HepG2 (cell line): ENCODE results near the gene MYLK. TPM values are rescaled to one million over a fixed set of nuclear protein-coding genes. Genes with fewer than 3 reads are reported as not detected.

Source experiments
- ATAC-seq: fragments of 200-7000 bp; cut with Tn5 transposase; 3 replicates; pipeline ENCODE4 v1.9.1; 2020; ENCODE audit warnings: mild to moderate bottlenecking, moderate library complexity
- BruUV-seq: library from RNA; stranded (reverse); fragments of 400-500 nt; replicated peaks from 2 replicates; lab custom pipeline; 2021; lab: Mats Ljungman, UMichigan
- CTCF ChIA-PET: fragments of 300-600 bp; formaldehyde crosslinking; extraction: SDS; loops from one replicate; lab custom pipeline; 2021; ENCODE audit warnings: low total read pairs, inconsistent platforms, low intra/inter-chr PET ratio; lab: Yijun Ruan, JAX
- POLR2A ChIA-PET: fragments of 350-600 bp; sonication (Branson Sonifier 250); formaldehyde crosslinking; loops from one replicate; lab custom pipeline; 2020; ENCODE audit warnings: antibody characterized with exemption, inconsistent platforms; lab: Yijun Ruan, JAX
- DNase-seq: peaks from one replicate; pipeline ENCODE4 v3.0.0-alpha.2; 2015; ENCODE audit warnings: low spot score
- FAIRE-seq: peaks from 3 replicates; lab custom pipeline; 2011; peaks lifted over from hg19 to GRCh38; lab: Jason Lieb, UNC
- H2AFZ ChIP-seq: one replicate; pipeline ENCODE4 v1.6.1; 2011; ENCODE audit warnings: low read length, inconsistent platforms
- H3K27ac ChIP-seq: fragments of 300-600 bp; 3 replicates; pipeline ENCODE4 v1.8.0; 2011; ENCODE audit warnings: mixed run types, mild to moderate bottlenecking, mixed read lengths, low read length, inconsistent platforms; ENCODE audit not compliant: insufficient read depth; ENCODE audit errors: extremely low read length
- H3K27me3 ChIP-seq, 2 experiments: fragments of 200-600 bp in 1 of 2; 2 replicates in 1 of 2; 3 replicates in 1 of 2; pipeline versions ENCODE4 v1.6.0 to v1.8.0; 2011; ENCODE audit warnings: low read length in 2 of 2, mild to moderate bottlenecking in 2 of 2, moderate library complexity in 2 of 2, inconsistent platforms in 1 of 2; ENCODE audit not compliant: insufficient read depth in 2 of 2, control insufficient read depth in 1 of 2
- H3K36me3 ChIP-seq, 2 experiments: fragments of 200-600 bp in 1 of 2; replicated peaks in 1 of 2; 2 replicates in 1 of 2; 3 replicates in 1 of 2; pipeline versions ENCODE4 v1.5.1 to v1.8.0; 2011; ENCODE audit warnings: low read length in 2 of 2, inconsistent platforms in 1 of 2; ENCODE audit not compliant: insufficient read depth in 2 of 2, control insufficient read depth in 1 of 2
- H3K4me1 ChIP-seq: 2 replicates; pipeline ENCODE4 v1.5.1; 2012; ENCODE audit warnings: low read length, inconsistent platforms; ENCODE audit not compliant: insufficient read depth
- H3K4me2 ChIP-seq: 2 replicates; pipeline ENCODE4 v1.6.0; 2011; ENCODE audit warnings: low read depth, low read length, inconsistent platforms
- H3K4me3 ChIP-seq, 3 experiments: fragments of 200-600 bp in 1 of 3; sonication (generic), shearing (Covaris generic) in 1 of 3; replicated peaks in 1 of 3; 2 replicates each; pipeline ENCODE4 v1.5.1; 2011 to 2016; ENCODE audit warnings: low read length in 3 of 3, inconsistent platforms in 2 of 3, low read depth in 2 of 3, mild to moderate bottlenecking in 2 of 3, control low read depth in 1 of 3, mixed read lengths in 1 of 3; ENCODE audit not compliant: insufficient read depth in 1 of 3
- H3K79me2 ChIP-seq: one replicate; pipeline ENCODE4 v1.6.1; 2011; ENCODE audit warnings: low read length, inconsistent platforms; ENCODE audit not compliant: insufficient read depth
- H3K9ac ChIP-seq: 2 replicates; pipeline ENCODE4 v1.6.0; 2011; ENCODE audit warnings: mild to moderate bottlenecking, low read depth, low read length, inconsistent platforms; ENCODE audit not compliant: insufficient read depth
- H3K9me3 ChIP-seq: 2 replicates; pipeline ENCODE4 v1.5.1; 2012; ENCODE audit warnings: mild to moderate bottlenecking, low read length
- H4K20me1 ChIP-seq: 2 replicates; pipeline ENCODE4 v1.6.0; 2011; ENCODE audit warnings: inconsistent platforms, mild to moderate bottlenecking, low read length, moderate library complexity; ENCODE audit not compliant: insufficient read depth
- AHDC1 ChIP-seq: sonication (generic); formaldehyde crosslinking; IDR thresholded peaks from 2 replicates; pipeline ENCODE4 v1.5.1; 2020; ENCODE audit warnings: mild to moderate bottlenecking, missing genetic modification reagents, borderline replicate concordance
- DR1 ChIP-seq: sonication (generic); formaldehyde crosslinking; IDR thresholded peaks from 2 replicates; pipeline ENCODE4 v1.8.0; 2021; ENCODE audit warnings: mild to moderate bottlenecking, missing genetic modification reagents, inconsistent platforms
- GMEB2 ChIP-seq: IDR thresholded peaks from 2 replicates; pipeline ENCODE4 v1.6.1; 2016; ENCODE audit warnings: missing biosample characterization, missing genetic modification reagents, low read depth
- KDM2A ChIP-seq: sonication (generic); formaldehyde crosslinking; IDR thresholded peaks from 2 replicates; pipeline ENCODE4 v1.4.0; 2020; ENCODE audit warnings: low read depth, missing genetic modification reagents, borderline replicate concordance
- TRAFD1 ChIP-seq: sonication (generic); formaldehyde crosslinking; IDR thresholded peaks from 2 replicates; pipeline ENCODE4 v1.5.1; 2020; ENCODE audit warnings: missing genetic modification reagents, mild to moderate bottlenecking, borderline replicate concordance
- USF2 ChIP-seq, 2 experiments: sonication (generic) in 1 of 2; formaldehyde crosslinking in 1 of 2; IDR thresholded peaks; 2 replicates each; pipeline versions ENCODE4 v1.5.1 to v1.6.1; 2011 to 2020; ENCODE audit warnings: borderline replicate concordance in 1 of 2, low read depth in 1 of 2, low read length in 1 of 2, mild to moderate bottlenecking in 1 of 2, missing genetic modification reagents in 1 of 2, moderate library complexity in 1 of 2
- YEATS4 ChIP-seq: sonication (generic); formaldehyde crosslinking; IDR thresholded peaks from 2 replicates; pipeline ENCODE4 v1.4.0; 2020; ENCODE audit warnings: missing genetic modification reagents, borderline replicate concordance
- ZNF275 ChIP-seq: sonication (generic); formaldehyde crosslinking; IDR thresholded peaks from 2 replicates; pipeline ENCODE4 v1.8.0; 2022; ENCODE audit warnings: missing genetic modification reagents, mild to moderate bottlenecking, inconsistent platforms, borderline replicate concordance
- ZNF343 ChIP-seq: sonication (generic); formaldehyde crosslinking; IDR thresholded peaks from 2 replicates; pipeline ENCODE4 v1.4.0; 2020; ENCODE audit warnings: mild to moderate bottlenecking, missing genetic modification reagents
- ZNF747 ChIP-seq: sonication (generic); formaldehyde crosslinking; IDR thresholded peaks from 2 replicates; pipeline ENCODE4 v1.8.1; 2023; ENCODE audit warnings: missing genetic modification reagents, mild to moderate bottlenecking, borderline replicate concordance
- ZNF766 ChIP-seq: sonication (generic); formaldehyde crosslinking; IDR thresholded peaks from 2 replicates; pipeline ENCODE4 v1.5.0; 2020; ENCODE audit warnings: missing genetic modification reagents, borderline replicate concordance
- WGBS: methylation state at CpG from one replicate; pipeline ENCODE4 v1.1.6; 2017; ENCODE audit warnings: low lambda C conversion rate; 5-methylcytosine and 5-hydroxymethylcytosine counted together
- in situ Hi-C: cut with HindIII; loops from 2 replicates; pipeline ENCODE4 v1.10.0; 2017; ENCODE audit warnings: low pct_unique_long_range_greater_than_20kb; ENCODE audit not compliant: extremely low pct_ligation_motif_present
- intact Hi-C: fragments of 100-400 bp; cut with micrococcal nuclease; formaldehyde crosslinking; loops from one replicate; pipeline ENCODE4 v1.10.0; 2022; ENCODE audit not compliant: unreplicated experiment
- polyA plus RNA-seq, 8 experiments: library from polyadenylated mRNA; depleted of rRNA in 3 of 8; stranded (reverse) in 7 of 8; unstranded in 1 of 8; fragments of >200 nt; fragmentation: Illumina TruSeq in 4 of 8; extraction: Trizol in 4 of 8; gene quantifications; 2 replicates each; pipeline versions ENCODE4 v1.2.1 to v1.2.3, GENCODE V29; 2011 to 2016; ENCODE audit warnings: low read depth in 4 of 8, missing spikeins in 1 of 8, mixed read lengths in 1 of 8; ENCODE audit not compliant: insufficient read depth in 1 of 8
- total RNA-seq, 5 experiments: library from RNA; depleted of rRNA; stranded (reverse); fragments of >200 nt; fragmentation: Illumina TruSeq; extraction: Trizol; gene quantifications; 2 replicates each; pipeline ENCODE4 v1.2.3, GENCODE V29; 2016; ENCODE audit warnings: low read depth in 1 of 5

Gene MYLK
- total and polyA plus RNA-seq, 2 of the 13 experiments (the other 11 are each of a cell fraction or from before 2014, with no cell fraction given), result 10.6 to 34.9 TPM

- Histone ChIP-seq H3K9ac (no peak overlapping the region), H4K20me1 (no peaks in the 10 kb centered on the region), H3K27ac (no peak overlapping the region), H3K9me3 (no peaks in the 10 kb centered on the region), H2AFZ (no peak overlapping the region), H3K36me3 (no peaks in the 10 kb centered on the region), H3K79me2 (no peaks in the 10 kb centered on the region), H3K4me1 (peaks cover 35% of the 10 kb centered on the region), H3K4me2 (no peak overlapping the region), H3K27me3 (no peaks in the 10 kb centered on the region), H3K4me3 (no peak overlapping the region)
- no TSS peak for BruUV-seq
- in situ Hi-C loops, result no loop called here
- intact Hi-C loops, result no loop called here
- no peak for FAIRE-seq
- CTCF ChIA-PET, result no interaction called here
- 95% methylated on average over 1 of the region's 1 CpG for WGBS
- no peak for DNase-seq
- POLR2A ChIA-PET, result no interaction called here
- no peak for ATAC-seq
- TF ChIP-seq ZNF343 (no peak), DR1 (no peak), YEATS4 (CRISPR knock-in tag) (no peak), ZNF766 (CRISPR knock-in tag) (no peak), ZNF275 (no peak), KDM2A (CRISPR knock-in tag) (no peak), TRAFD1 (no peak), ZNF747 (CRISPR knock-in tag) (no peak), USF2 (IDR thresholded peaks at IDR 0.05; ENCODE audit: low read depth, low read length) (no peak), USF2 (CRISPR knock-in tag; IDR thresholded peaks at IDR 0.05; ENCODE audit: borderline replicate concordance) (no peak), AHDC1 (CRISPR knock-in tag) (no peak), GMEB2 (CRISPR knock-in tag) (no peak)
These were observed 64.2 kb downstream of the MYLK start for GRCh38 chr3:123819949-123820348.
